Tibial nerve (tissue), 3 donors: ENCODE data around the gene LIMS1.
"Not testable (repeated sequence)": the region's sequence is repeated elsewhere in the genome, so short reads cannot be mapped to it uniquely, and the experiment has no call there.

ENCODE experiments used
- POLR2A ChIP-seq, 2 donors: fragments of 450-650 bp; IDR thresholded peaks; one replicate each; pipeline ENCODE4 v1.6.1; 2017; ENCODE audit warnings: antibody characterized with exemption in 2 of 2, mild to moderate bottlenecking in 2 of 2, moderate library complexity in 2 of 2
- TF ChIP-seq, protein P1 (sequence below), 5 experiments: fragments of 200-600 bp in 3 of 5; fragments of 450-650 bp in 2 of 5; sonication (generic) in 3 of 5; IDR thresholded peaks; one replicate each; pipeline ENCODE4 v1.5.1; 2016 to 2019; ENCODE audit warnings: antibody characterized with exemption in 5 of 5, mild to moderate bottlenecking in 3 of 5, moderate library complexity in 2 of 5

DNA sequence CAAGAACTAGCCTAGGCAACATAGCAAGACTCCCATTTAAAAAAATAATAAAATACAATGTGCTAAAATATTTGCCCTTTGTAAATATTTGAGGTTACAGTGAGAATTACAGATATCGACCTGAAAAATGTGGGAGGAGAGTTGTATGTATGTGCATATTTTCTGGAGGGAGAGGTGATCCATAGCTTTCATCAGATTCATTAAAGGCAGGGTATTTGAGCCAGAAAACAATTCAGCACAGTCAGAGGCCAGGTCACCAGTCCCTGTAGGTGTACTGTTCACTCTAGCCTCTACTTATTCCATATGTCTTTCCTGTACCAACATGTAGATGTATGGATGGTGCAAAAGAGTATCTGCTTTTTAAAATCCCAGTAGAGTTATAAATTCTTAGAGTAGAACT is 136.0 kb downstream of the LIMS1 start:
- TF ChIP-seq, protein P1, sequence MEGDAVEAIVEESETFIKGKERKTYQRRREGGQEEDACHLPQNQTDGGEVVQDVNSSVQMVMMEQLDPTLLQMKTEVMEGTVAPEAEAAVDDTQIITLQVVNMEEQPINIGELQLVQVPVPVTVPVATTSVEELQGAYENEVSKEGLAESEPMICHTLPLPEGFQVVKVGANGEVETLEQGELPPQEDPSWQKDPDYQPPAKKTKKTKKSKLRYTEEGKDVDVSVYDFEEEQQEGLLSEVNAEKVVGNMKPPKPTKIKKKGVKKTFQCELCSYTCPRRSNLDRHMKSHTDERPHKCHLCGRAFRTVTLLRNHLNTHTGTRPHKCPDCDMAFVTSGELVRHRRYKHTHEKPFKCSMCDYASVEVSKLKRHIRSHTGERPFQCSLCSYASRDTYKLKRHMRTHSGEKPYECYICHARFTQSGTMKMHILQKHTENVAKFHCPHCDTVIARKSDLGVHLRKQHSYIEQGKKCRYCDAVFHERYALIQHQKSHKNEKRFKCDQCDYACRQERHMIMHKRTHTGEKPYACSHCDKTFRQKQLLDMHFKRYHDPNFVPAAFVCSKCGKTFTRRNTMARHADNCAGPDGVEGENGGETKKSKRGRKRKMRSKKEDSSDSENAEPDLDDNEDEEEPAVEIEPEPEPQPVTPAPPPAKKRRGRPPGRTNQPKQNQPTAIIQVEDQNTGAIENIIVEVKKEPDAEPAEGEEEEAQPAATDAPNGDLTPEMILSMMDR (IDR thresholded peaks at IDR 0.05): not testable (repeated sequence)
- not testable (repeated sequence) for TF ChIP-seq POLR2A (IDR thresholded peaks at IDR 0.05)
